Heart right ventricle (tissue), 16 donors: ENCODE results near the gene ETNK1. TPM values are rescaled to one million over a fixed set of nuclear protein-coding genes. Genes with fewer than 3 reads are reported as not detected.
"Not testable (repeated sequence)": the region's sequence is repeated elsewhere in the genome, so short reads cannot be mapped to it uniquely, and the experiment has no call there.

ENCODE experiments used
- ATAC-seq, 8 donors: fragments of 200-7000 bp; cut with Tn5 transposase; one replicate each; pipeline ENCODE4 v1.9.1; 2020; ENCODE audit warnings: mild to moderate bottlenecking in 8 of 8, moderate library complexity in 8 of 8, moderate number of reproducible peaks in 1 of 8
- DNase-seq, 2 donors: peaks; one replicate each; pipeline ENCODE4 v3.0.0-alpha.2; 2020
- H3K27ac ChIP-seq, 10 donors: fragments of 200-600 bp; sonication (generic) in 2 of 10; one replicate each; pipeline versions ENCODE4 v1.5.0 to v1.8.0; 2020 to 2022; ENCODE audit warnings: mild to moderate bottlenecking in 3 of 10
- H3K27me3 ChIP-seq, 7 donors: fragments of 200-600 bp; one replicate each; pipeline ENCODE4 v1.8.0; 2021 to 2022; ENCODE audit warnings: mild to moderate bottlenecking in 2 of 7
- H3K36me3 ChIP-seq, 9 donors: fragments of 200-600 bp; sonication (generic) in 1 of 9; one replicate each; pipeline versions ENCODE4 v1.5.0 to v1.8.0; 2020 to 2022; ENCODE audit warnings: mild to moderate bottlenecking in 2 of 9
- H3K4me1 ChIP-seq, 9 donors: fragments of 200-600 bp; sonication (generic) in 1 of 9; one replicate each; pipeline versions ENCODE4 v1.5.0 to v1.8.0; 2020 to 2022; ENCODE audit warnings: mild to moderate bottlenecking in 4 of 9
- H3K4me3 ChIP-seq, 10 donors: fragments of 200-600 bp; sonication (generic) in 2 of 10; one replicate each; pipeline versions ENCODE4 v1.5.0 to v1.8.0; 2020 to 2022; ENCODE audit warnings: mild to moderate bottlenecking in 7 of 10, moderate library complexity in 2 of 10
- H3K9me3 ChIP-seq, 11 donors: fragments of 200-600 bp in 10 of 11; sonication (generic) in 2 of 11; one replicate each; pipeline versions ENCODE4 v1.5.0 to v1.8.0; 2013 to 2022; ENCODE audit warnings: mild to moderate bottlenecking in 2 of 11, control low read depth in 1 of 11, moderate library complexity in 1 of 11
- WGBS, 2 donors: extraction: QIAGEN DNeasy Blood & Tissue Kit; methylation state at CpG; one replicate each; pipeline ENCODE4 v1.1.7; 2013; ENCODE audit warnings: inconsistent platforms in 1 of 2; 5-methylcytosine and 5-hydroxymethylcytosine counted together
- intact Hi-C, 10 donors: fragments of 100-400 bp; cut with DNase I; formaldehyde crosslinking; loops; one replicate each; pipeline versions ENCODE4 v1.11.1 to v1.14.2; 2022
- polyA plus RNA-seq, 2 donors: library from polyadenylated mRNA; stranded (reverse); fragments of 200-250 nt; gene quantifications; one replicate each; pipeline ENCODE4 v1.2.3, GENCODE V29; 2013
- total RNA-seq, 10 donors: library from RNA; stranded (reverse); fragmentation: NEBNext Ultra II Directional in 3 of 10; extraction: Animal tissue kit (Norgen Biotek cat#: 25700) in 3 of 10; gene quantifications; one replicate each; pipeline versions ENCODE4 v1.2.1 to v1.2.4, GENCODE V29; 2021 to 2023
- TF ChIP-seq, protein P1 (sequence below), 9 donors: fragments of 200-600 bp; sonication (generic) in 2 of 9; IDR thresholded peaks; one replicate each; pipeline versions ENCODE4 v1.5.0 to v1.8.0; 2021 to 2022; ENCODE audit warnings: antibody characterized with exemption in 9 of 9, mild to moderate bottlenecking in 5 of 9, moderate library complexity in 1 of 9
- donor health status: Arrhythmogenic right ventricular cardiomyopathy.
- donor health status: ischemic (EF 13 %, LVEDD 7.1; RV severe dilation, severe dysfunction).
- donor health status: healthy with polysubstance abuse.
- donor health status: DM: no; HTN: yes; CAD: no.
- donor health status: DM: no; HTN: no; CAD: no.
- donor health status: ischemic (EF 25% LVEDD 6.9; RV normal size, moderate dysfunction).
- donor health status: ischemic (EF 25% LVEDD 5.7; RV mildly dilated, moderate dysfunction).
- donor health status: healthy.
- donor health status: DM: yes; HTN: yes; CAD: no.
- donor health status: Ischemic cardiomyopathy.
- donor health status: ischemic (EF 35%, LVEDD 5.7; RV mildly dilated, moderate dysfunction).
- donor health status: nonischemic (EF 11% LVEDD 7.7; RV severe dilation, severe dysfunction).
- donor health status: DM: yes; HTN: yes; CAD: no.
- donor health status: PGD.
- donor health status: ischemic (EF 29% LVEDD 5.4; RV normal size, mild dysfunction).
- donor health status: nonischemic (EF 23%, LVEDD 6.1; RV moderate dilation, normal function).

ETNK1 gene
- total and polyA plus RNA-seq, 12 donors: 4.8 to 26.6 (median 17.0) TPM

DNA sequence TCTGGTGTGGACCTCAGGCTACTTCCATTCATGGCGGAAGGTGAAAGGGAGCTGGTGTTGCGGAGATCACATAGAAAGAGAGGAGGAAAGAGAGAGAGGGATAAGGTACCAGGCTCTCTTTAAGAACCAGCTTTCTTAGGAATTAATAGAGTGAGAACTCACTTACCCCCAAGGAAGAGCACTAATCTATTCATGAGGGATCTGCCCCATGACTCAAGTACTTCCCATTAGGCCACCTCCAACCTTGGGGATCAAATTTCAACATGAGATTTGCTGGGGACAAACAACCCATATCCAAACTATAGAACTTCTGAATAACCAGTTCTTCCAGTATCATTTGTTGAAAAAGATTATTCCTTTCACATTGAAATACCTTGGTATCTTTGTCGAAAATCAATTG, 46.6 kb upstream of the ETNK1 start:
- Histone ChIP-seq H3K9me3 (peaks cover 0 to 5% (median 0%) of the 10 kb centered on the region in 11 donors), H3K4me1 (no peaks in the 10 kb centered on the region), H3K4me3 (no peak overlapping the region), H3K36me3 (no peaks in the 10 kb centered on the region), H3K27ac (no peak overlapping the region), H3K27me3 (no peaks in the 10 kb centered on the region)
- 94 to 99% methylated on average over 3 of the region's 3 CpGs for WGBS, 2 donors
- no peak for DNase-seq
- no peak for ATAC-seq
- TF ChIP-seq, protein P1, sequence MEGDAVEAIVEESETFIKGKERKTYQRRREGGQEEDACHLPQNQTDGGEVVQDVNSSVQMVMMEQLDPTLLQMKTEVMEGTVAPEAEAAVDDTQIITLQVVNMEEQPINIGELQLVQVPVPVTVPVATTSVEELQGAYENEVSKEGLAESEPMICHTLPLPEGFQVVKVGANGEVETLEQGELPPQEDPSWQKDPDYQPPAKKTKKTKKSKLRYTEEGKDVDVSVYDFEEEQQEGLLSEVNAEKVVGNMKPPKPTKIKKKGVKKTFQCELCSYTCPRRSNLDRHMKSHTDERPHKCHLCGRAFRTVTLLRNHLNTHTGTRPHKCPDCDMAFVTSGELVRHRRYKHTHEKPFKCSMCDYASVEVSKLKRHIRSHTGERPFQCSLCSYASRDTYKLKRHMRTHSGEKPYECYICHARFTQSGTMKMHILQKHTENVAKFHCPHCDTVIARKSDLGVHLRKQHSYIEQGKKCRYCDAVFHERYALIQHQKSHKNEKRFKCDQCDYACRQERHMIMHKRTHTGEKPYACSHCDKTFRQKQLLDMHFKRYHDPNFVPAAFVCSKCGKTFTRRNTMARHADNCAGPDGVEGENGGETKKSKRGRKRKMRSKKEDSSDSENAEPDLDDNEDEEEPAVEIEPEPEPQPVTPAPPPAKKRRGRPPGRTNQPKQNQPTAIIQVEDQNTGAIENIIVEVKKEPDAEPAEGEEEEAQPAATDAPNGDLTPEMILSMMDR (IDR thresholded peaks at IDR 0.05): no peak
- intact Hi-C loops: loop anchor here in 1 of 10 donors (5.0 kb wide), 1 partner anchor 339 kb away; no protein-coding TSS in a partner anchor

DNA sequence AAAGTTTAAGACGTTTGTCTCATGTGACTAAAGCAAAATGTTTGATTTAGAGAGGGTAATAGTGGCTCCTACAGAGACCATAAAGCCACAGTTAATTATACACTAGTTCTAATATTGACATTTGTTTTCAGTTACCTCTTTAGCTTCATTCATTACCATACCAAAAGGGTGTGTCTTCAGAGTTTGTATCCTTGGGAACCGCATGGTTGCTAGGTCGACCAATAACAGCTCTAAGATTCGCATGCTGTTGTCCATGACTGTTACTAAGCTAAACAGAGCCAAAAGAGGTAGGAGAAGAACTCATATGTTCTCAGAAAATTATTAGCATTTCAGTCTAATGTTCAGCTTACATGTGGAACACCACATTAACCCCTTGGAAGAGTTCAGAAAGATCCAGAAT, 36.2 kb upstream of the ETNK1 start:
- H3K27ac ChIP-seq: no peak overlapping the region
- ATAC-seq (no peak), DNase-seq (no peak)
- H3K4me3 ChIP-seq: no peak overlapping the region
- TF ChIP-seq, protein P1 (IDR thresholded peaks at IDR 0.05): no peak
- intact Hi-C loops: no loop called here
- no peaks in the 10 kb centered on the region for H3K36me3 ChIP-seq
- WGBS, 2 donors: 78 to 83% methylated on average over 4 of the region's 4 CpGs
- no peaks in the 10 kb centered on the region for H3K27me3 ChIP-seq
- H3K4me1 ChIP-seq: no peaks in the 10 kb centered on the region
- H3K9me3 ChIP-seq: no peaks in the 10 kb centered on the region

DNA sequence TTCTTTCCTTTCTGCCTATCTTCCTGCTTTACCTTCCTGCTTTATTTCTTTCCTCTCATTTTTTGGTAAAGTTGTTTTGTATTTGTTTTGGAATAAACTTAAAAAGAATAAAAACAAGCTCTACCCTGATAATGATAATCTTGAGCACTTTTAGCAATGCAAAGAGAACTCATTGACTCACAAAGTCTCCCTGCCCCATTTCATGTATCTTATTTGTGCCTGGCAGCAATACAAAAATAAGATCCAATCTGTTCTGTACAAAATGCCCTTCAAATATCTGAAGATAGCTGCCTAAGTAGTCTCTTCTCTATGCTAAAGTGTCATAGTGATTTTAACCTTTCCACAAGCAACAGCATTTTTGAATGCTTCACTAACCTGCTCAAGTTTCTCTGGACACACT, 31.1 kb upstream of the ETNK1 start:
- H3K9me3 ChIP-seq: no peaks in the 10 kb centered on the region
- no peak overlapping the region for H3K4me3 ChIP-seq
- ATAC-seq (no peak), DNase-seq (no peak)
- no peaks in the 10 kb centered on the region for H3K36me3 ChIP-seq
- TF ChIP-seq, protein P1 (IDR thresholded peaks at IDR 0.05): no peak
- no peaks in the 10 kb centered on the region for H3K4me1 ChIP-seq
- no peak overlapping the region for H3K27ac ChIP-seq
- no peaks in the 10 kb centered on the region for H3K27me3 ChIP-seq
- intact Hi-C loops: no loop called here

DNA sequence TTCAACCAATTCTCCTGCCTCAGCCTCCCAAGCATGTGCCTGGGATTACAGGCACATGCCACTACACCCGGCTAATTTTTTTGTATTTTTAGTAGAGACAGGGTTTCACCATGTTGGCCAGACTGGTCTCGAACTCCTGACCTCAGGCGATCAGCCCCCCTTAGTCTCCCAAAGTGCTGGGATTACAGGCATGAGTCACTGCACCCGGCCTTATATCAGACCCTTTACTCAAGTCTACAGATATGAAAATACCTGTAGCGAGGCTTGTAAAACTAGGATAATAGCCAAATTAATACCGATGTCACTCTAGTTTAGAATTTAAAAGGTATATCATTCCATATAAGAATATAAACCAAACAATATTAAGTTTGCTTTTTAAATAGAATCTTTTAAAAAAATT, 27.4 kb upstream of the ETNK1 start:
- H3K27ac ChIP-seq, DNase-seq, H3K4me1 ChIP-seq, H3K27me3 ChIP-seq, ATAC-seq, intact Hi-C loops, H3K4me3 ChIP-seq, H3K9me3 ChIP-seq, H3K36me3 ChIP-seq: not testable (repeated sequence)
- WGBS, 2 donors: 83 to 84% methylated on average over 6 of the region's 6 CpGs

DNA sequence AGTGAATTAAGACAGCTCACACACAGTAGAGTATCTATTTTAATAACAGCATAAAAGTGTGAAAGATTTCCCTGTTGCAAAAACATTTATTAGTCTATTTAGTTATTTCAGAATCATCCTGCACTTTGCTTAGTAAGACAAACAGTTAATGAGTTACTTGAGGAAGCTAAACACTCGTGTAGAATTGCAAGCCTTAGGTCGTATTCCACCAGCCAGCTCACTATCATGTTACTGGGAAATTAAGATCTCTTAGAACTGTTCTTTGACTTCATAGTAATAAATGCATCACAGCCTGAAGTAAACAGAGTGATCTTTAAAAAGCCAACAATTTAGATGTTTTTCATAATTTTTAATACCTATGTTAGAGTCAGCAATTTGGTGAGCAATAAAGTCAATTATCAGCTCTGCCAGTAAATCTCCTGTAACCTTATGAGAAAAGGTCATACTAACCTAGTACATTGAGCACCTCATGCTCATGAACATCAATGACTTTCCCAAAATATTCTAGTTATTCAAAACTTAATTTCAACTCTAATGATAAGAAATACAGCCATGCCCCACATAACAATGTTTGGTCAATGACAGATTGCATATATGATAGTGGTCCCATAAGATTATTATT, 26.7 kb upstream of the ETNK1 start:
- Histone ChIP-seq H3K27me3 (no peaks in the 10 kb centered on the region), H3K9me3 (peaks cover 0 to 4% (median 0%) of the 10 kb centered on the region in 11 donors), H3K36me3 (no peaks in the 10 kb centered on the region), H3K4me3 (no peak overlapping the region), H3K4me1 (no peaks in the 10 kb centered on the region), H3K27ac (no peak overlapping the region)
- ATAC-seq (no peak), DNase-seq (no peak)
- intact Hi-C loops: no loop called here
- WGBS, 2 donors: 21 to 26% methylated on average over 2 of the region's 2 CpGs
- TF ChIP-seq, protein P1 (IDR thresholded peaks at IDR 0.05): no peak
